DMS153 treated with DMSO at 0.1 percent for 48 hours (cell line): ENCODE measurements around the gene ACKR3.

Source experiments
- DNase-seq: peaks from one replicate; lab custom pipeline; 2025; ENCODE audit not compliant: unreplicated experiment; lab: John Stamatoyannopoulos, UW

Gene ACKR3

GRCh38 chr2:236607471-236608187, 38.0 kb downstream of the ACKR3 start:
- no peak for DNase-seq

DNA sequence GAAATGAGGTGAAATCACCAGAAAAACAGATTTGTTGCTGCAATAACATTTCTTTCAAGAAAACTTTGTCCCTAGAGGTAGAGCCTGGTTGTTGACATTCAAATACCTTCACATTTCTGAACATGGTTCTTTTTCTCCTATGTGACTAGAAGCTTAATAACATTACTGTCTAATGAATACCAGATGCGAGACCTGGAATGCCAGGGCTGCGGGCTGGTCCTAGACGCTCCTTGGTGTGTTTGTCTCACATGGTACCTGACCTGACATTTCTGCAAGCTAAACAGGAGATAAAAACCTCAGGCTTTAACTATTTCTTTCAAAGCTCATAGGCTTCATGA, 38.5 kb downstream of the ACKR3 start:
- no peak for DNase-seq

GRCh38 chr2:236608710-236609109, 39.1 kb downstream of the ACKR3 start:
- no peak for DNase-seq

DNA sequence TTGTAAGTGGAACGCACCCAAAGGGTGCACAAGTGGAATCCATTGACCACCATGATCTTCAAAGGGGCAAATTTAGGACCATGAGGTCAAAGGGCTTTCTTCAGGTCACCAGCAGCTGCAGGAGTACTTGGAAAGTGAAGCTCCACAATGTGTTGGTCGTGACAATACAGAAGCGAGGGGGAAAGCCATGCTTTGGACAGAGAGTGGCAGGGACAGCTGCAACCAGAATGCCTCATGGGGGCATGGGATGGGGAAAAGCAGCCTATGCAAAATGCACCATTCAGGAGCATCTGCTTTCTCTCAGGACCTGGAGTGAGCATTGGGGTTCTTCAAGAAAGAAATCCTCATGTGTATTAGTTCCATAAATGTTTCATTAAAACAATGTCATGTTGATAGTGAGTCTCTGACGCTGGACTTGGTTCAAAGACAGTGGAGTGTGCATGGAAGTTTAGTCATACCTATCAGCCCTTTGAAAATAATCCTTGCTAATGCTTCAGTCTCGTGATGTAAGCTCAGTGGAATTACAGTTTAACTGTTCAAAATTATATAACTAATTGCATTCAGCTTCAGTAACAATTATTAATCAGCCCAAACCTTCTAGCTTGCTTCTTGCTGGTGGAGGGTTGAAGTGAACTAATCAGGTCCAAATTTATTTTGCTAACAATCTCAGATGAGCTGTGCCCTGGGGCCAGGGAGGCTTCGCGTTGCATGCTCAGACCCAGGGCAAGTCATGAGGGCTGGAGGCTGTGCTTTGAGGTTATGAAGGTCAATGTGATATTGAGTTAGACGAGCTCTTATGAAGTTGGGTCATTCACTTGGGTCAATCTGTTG, 41.6 kb downstream of the ACKR3 start:
- DNase-seq: no peak

GRCh38 chr2:236612737-236613136, 43.1 kb downstream of the ACKR3 start:
- no peak for DNase-seq

- DNase-seq: no peak
Observed at GRCh38 chr2:236613612-236614011, 44.0 kb downstream of the ACKR3 start.

DNA sequence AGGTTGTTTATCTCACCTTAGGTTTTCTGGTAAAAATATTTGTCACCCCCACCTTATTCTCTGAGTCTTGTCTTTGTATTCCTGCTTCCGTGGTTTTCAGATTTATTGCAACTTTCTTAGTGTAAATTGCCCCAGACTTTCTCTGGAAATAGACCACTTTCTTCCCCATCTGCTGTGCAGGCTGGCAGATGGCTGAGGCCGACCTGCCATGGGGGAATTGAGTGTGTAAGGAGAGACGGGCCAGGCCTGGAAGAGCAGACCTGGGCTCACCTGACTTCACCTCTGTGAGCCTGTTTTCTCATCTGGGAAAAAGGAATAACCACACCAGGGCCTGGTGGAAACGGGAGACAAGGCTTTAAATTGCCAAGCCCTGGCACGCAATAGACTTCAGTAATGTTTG, 44.9 kb downstream of the ACKR3 start:
- DNase-seq: no peak

DNA sequence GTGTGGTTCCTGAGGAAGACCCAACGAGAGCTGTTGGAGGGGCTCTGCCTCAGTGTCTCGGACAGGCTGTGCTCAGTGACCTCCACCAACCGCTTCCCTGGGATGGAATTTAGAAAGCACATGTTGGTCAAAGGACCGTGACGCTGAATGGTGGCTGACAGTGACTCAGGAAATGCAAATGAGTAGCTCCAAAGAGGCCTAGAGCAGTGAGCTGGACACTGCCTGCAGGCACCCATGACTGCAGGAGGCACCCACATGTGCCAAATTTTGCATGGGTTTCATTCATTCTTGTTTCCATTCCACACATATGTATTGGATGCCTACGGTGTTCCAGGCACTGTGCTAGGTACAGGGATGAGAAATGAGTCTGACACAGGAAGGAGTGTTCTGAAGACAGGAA, 46.4 kb downstream of the ACKR3 start:
- no peak for DNase-seq

GRCh38 chr2:236616624-236617023, 47.0 kb downstream of the ACKR3 start:
- DNase-seq: no peak

DNA sequence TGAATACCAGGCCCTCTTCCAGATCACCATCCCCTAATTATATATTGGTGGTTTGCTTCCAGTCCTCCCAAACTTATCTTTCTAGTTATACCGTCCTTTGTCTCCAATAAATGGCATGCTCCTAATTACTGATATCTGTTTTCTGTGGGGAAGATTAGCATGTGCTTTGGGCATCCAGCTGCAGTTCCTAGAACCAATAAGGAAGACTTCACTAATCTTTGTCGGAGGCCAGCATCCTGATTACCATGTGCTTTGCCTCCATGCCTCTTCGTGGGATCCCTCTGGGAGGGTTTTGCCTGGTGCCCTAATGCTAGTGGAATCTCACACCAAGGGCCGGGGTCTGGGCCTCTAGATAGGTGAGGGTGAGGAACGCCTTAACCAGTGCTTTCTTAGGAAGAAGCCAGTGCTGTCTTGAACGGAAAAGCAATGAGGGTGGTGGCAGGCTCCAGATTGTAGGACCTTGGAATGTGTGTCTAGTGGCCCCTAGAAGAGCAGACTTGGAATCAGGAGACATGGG, 47.7 kb downstream of the ACKR3 start:
- DNase-seq: no peak

DNA sequence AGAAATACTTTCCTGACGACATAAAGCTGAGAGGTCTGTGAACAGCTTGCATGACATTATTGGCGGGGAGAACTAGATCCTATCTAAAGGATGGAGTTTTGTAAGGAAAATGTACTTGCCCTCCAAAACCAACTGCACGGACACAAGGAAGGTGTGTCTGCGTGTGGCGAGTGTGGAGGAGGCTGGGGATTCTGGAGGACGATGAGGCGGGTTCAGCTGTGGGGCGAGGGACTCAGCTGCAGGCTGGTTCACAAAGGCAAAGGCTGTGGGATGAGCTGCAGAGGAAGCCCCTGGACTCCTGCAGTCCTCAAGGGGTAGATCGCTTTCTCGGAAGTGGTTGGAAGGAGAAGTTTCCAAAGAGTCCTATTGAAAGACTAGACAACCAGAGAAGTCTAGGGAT, 48.2 kb downstream of the ACKR3 start:
- DNase-seq: no peak

GRCh38 chr2:236618370-236618769, 48.7 kb downstream of the ACKR3 start:
- no peak for DNase-seq

DNA sequence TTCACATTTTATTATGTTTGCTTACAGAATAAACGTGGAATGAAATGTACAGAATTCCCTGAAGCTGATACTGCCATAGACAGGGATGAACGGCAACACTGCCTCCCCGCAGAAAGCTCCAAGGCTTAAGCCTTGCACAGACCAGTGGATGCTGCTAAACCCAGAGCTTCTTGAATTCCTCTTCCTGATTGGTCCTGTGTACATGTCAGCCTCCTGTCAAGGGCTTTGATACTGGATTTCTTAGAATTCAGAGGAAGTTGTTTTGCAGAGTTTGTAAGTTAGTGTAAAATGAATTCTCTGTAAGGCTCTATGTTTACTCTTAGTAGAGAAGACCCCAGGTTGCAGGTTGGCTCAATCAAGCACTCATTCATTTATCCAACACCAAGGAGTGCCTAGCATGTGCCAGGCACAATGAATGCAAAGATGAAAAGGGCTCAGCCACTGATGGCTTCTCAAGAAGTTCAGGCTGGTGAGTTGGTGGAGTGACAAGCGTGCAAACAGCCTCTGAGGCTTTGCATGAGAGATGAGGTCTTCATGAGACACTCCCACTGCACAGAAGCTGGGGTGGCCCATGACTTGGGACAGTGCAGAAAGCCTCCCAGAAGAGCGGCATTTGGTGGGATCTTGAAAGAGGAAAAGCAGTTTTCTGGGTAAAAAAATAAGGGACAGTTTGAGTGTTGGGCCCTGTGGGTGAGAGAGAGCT, 50.4 kb downstream of the ACKR3 start:
- no peak for DNase-seq

GRCh38 chr2:236621786-236622185, 52.2 kb downstream of the ACKR3 start:
- DNase-seq: no peak

DNA sequence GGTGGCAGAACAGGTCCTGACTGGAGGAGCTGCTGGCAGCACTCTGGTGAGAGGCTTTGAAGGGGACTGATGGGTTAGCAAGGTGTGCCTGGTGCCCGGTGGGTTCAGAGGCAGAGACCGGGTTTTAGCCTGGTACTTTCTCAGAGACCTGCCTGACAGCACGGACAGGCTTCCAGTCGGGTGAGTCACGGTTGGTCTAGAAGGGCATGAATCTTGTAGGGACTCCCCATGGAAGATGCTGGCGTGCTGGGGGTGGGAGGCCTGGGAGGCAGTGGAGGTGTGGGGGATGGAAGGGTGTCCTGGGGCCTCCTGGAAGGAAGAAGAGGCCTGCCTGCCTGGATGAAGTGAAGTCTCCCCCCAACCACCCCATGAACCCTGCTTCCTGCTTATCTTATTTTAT, 52.6 kb downstream of the ACKR3 start:
- no peak for DNase-seq

- DNase-seq: no peak
Observed at GRCh38 chr2:236622660-236623059, 53.0 kb downstream of the ACKR3 start.

GRCh38 chr2:236623816-236624215, 54.2 kb downstream of the ACKR3 start:
- no peak for DNase-seq

DNA sequence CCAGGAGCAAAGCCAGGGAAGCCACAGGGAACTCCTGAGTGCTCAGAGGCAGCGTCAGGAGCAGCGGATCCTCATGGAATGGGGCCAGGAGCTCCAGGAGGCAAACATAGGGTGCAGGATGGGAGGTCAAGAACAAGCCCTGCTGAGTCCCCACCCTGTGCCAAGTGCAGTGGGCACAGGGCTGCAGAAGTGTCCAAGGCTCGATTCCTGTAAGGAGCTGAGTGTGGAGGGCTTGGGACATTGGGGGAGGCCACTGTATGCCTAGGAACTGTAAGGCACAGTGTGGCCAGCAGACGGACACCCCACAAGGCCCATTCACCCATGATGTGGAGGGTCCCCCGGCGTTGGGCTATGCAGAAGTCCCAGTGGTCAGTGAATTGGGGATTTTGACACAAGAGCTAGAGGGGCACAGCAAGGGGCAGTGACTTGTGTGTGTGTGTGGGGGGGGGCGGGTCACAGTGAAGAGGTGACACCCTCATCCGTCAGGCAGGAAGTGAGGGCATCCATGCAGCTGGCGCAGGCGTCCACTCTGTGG, 55.6 kb downstream of the ACKR3 start:
- DNase-seq: no peak

GRCh38 chr2:236626391-236627150, 56.9 kb downstream of the ACKR3 start:
- DNase-seq: no peak

DNA sequence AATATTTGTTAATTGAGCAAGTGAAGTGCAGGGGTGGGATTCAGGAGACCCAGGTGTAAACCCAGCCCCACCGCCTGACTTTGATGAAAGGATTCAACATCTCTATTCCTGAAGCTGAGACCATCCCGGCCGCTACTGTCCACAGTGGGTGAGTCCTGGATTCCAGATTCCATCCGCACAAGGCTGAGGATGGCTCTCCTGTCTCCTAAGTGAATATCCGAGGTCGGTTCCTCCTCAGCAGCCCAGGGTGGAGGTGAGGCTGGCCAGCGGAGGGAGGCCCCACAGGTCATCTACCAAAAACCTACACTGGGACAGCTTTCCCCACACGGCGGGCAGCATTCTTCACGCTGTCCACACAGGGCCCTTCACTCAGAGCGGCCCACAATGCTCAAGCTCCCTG, 57.6 kb downstream of the ACKR3 start:
- DNase-seq: no peak

DNA sequence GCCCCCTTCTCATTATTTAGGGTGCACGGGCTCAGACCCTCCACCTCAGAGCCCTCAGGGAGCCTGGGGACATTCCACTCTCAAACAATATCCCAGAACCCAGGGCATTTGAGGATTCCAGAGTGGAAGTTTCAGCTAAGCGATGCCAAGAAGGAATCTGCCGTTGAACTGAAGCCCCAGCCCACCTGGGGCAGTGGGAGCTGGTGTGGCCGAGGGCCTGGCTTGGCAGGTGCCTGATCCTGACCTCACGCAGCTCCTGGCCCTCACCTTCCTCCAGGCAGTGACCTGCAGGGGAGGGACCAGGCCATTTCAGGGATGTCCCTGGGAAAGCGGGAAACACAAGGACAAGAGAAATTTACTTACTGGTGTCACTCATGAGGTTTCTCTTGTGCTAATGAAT, 58.2 kb downstream of the ACKR3 start:
- DNase-seq: no peak
